GOT3 (cell line): ENCODE results near the gene CLEC2D.
"Not testable (repeated sequence)": the region's sequence is repeated elsewhere in the genome, so short reads cannot be mapped to it uniquely, and the experiment has no call there.

ENCODE experiments used
- DNase-seq: peaks from one replicate; lab custom pipeline; 2025; ENCODE audit warnings: mixed read lengths; lab: John Stamatoyannopoulos, UW

CLEC2D gene

DNA sequence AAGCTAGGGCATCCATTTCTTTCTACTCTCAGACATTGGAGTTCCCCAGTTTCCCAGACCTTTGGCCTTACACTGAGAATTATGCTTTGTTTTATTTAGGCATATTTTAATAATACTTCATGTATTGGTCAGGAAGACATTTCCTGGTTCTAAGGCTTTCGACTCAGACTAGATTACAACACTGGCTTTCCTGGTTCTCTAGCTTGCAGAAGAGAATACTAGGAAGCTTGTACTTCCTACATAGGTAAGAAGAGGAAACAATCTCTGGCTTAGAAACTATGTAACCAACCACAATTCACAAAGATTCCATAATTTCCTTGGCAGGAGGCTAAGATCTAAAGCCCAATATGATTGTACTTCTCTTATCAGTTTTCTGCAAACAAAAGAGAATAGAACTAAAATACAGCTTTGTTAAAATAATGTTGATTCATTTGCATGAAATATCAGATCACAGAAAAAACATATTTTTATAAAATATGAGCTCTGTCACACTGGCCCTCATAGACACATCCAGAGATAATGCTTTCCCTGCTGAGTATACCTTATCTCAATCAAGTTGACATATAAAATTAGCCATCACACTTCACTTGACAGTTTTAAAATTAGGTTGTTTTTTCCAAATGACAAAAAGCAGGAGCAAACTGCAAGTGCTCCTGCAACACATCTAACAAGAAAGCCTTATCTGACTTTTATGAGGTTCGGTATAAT lies 30.5 kb downstream of the CLEC2D start:
- no peak for DNase-seq

- DNase-seq = no peak
These were observed 31.1 kb downstream of the CLEC2D start for GRCh38 chr12:9700606-9700956.

- DNase-seq = no peak
These were observed 32.1 kb downstream of the CLEC2D start for GRCh38 chr12:9701380-9702154.

DNA sequence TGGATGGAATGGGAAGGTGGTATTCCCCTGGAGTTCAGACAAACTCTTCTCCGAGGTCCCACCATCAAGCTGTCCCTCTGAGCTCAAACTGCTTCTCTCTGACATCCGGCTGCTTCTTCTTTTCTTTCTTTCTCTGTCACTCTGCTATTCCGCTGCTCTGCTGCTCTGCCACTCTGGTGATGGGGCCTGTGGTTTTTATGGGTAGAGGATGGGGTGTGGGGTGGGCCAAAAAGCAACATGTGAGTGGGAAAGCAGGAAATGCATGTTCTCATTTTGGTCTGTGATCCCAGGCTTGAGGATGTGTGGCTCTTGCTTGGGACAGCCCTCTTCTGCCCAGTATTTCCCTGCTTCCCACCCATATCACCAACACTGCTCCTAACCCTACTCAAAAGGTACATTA lies 32.7 kb downstream of the CLEC2D start:
- DNase-seq = no peak

DNA sequence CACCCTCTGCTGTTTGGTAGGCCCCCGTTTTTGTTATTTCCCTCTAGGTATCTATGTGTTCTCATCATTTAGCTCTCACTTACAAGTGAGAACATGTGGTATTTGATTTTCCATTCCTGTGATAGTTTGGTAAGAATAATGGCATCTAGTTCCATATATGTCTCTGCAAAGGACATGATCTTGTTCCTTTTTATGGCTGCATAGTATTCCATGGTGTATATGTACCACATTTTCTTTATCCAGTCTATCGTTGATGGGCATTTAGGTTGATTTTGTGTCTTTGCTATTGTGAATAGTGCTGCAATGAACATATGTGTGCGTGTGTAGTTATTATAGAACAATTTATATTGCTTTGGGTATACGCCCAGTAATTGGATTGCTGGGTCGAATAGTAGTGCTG lies 35.0 kb downstream of the CLEC2D start:
- not testable (repeated sequence) for DNase-seq

DNA sequence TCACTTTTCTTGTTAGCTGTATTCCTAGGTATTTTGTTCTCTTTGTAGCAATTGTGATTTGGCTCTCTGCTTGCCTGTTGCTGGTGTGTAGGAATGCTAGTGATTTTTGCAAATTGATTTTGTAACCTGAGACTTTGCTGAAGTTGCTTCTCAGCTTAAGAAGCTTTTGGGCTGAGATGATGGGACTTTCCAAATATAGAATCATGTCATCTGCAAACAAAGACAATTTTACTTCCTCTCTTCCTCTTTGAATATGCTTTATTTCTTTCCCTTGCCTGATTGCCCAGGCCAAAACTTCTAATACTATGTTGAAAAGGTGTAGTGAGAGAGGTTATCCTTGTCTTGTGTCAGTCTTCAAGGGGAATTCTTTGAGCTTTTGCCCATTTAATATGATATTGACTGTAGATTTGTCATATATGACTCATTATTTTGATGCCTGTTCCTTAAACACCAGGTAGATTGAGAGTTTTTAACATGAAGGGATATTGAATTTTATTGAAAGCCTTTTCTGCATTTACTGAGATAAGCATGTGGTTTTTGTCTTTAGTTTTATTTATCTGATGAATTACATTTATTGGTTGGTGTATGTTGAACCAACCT lies 36.7 kb downstream of the CLEC2D start:
- DNase-seq = no peak

- DNase-seq = no peak
These were observed 37.8 kb downstream of the CLEC2D start for GRCh38 chr12:9707356-9707755.

- no peak for DNase-seq
These were observed 38.6 kb downstream of the CLEC2D start for GRCh38 chr12:9707864-9708808.

GRCh38 chr12:9708853-9709252 lies 39.3 kb downstream of the CLEC2D start:
- DNase-seq = no peak

- DNase-seq = no peak
These were observed 41.3 kb downstream of the CLEC2D start for GRCh38 chr12:9710584-9711375.

DNA sequence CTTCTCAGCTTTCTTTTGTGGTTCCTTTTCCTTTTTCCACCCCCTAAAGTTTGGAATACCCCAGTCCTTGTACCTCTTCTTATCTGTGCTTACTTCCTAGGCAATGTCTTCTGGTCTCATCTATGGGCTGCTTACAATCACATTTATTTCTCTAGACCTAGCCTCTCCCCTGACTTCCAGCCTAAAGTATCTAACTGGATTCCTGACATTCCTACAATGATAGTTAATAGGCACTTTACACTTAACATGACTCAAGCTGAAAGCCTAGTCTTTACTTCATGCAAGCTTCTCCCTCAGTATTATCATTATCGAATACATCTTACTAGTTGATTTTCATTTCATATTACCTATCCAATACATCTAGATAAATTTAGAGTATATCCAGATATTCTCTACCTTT lies 42.2 kb downstream of the CLEC2D start:
- DNase-seq = no peak

DNA sequence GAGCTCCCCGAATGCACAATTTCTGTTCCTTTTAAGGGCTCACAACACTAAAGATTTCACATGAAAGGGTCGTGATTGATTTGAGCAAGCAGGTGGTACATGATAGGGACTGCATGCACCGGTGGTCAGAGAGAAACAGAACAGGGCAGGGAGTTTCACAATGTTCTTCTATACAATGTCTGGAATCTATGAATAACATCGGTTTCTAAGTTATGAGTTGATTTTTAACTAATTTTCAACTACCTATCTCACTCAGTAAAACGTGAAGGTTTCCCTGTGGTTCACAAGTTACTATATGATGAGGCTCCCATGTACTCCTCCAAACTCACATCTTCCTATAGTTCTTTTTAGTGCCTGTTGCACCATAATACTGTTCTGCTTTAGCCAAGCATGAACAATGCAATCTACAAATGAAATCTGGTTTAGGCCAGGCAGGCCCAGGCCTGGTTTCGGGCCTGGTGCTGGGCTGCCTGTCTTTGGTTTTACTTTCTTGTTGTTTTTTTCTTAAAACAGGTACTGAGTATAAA lies 43.6 kb downstream of the CLEC2D start:
- not testable (repeated sequence) for DNase-seq

DNA sequence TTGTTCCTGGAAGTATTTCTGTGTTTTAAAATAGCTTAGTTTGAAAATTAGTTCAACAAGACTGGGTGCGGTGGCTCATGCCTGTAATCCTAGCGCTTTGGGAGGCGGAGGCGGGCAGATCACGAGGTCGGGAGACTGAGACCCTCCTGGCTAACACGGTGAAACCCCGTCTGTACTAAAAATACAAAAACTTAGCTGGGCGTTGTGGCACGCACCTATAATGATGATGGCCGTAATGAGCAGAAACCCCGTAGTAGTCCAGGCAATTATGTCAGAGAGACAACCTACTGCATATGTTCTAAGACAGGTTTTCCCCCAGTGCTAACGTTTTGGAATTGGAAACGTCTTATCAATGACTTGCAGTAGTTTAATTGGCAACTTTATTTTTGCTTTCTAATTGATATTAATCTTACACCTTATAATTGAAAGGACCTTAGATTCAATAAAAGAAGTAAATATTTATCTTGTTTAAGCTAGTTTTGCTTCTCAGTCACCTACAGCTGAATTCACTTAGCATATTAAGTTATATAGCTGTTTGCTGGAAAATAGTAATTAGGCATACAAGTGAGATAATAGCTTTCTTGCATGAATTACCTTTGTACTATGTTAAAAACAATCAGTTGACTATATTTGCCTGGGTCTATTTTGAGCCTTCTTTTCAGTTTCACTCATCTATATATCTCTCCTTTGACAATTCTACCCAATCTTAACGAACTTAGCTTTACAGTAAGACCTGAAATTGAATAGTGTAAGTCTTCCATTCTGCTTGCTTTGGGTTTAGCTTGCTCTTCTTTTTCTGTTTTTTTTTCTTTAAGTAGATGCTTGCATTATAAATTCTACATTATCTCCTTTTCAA lies 47.8 kb downstream of the CLEC2D start:
- no peak for DNase-seq

- no peak for DNase-seq
These were observed 49.5 kb downstream of the CLEC2D start for GRCh38 chr12:9718968-9719367.

- no peak for DNase-seq
These were observed 50.3 kb downstream of the CLEC2D start for GRCh38 chr12:9719790-9720189.

DNA sequence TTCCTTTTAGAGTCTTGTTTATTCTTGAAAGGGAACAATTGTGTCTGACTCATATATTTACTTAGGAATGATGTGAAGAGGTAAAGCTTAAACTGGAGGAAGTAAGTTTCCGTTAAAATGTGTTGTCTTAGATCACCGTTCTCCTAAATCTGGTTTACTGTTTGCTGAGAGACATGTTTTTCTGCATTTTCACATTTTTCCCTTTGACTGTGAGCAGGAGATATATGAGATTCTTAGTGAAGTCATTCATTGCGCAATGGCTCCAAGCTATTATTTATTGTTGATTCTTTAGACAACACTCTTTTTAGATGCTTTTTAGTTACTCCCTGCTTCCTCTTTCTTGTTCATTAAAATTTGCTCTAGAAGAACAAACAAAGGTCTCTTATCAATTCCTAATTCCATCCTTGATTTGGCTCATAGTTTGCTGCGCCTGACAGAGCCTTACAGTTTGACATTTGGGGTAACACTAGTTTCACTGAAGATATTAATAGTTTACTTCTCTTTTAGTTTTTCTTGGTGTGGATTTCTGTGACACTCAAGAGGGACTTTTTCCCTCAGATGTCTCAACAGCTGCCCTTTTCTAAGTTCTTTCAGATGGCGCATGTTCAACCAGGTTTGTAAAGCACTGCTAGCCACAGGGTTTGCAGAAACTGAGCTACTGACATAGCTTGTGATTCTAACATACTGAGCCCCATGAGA lies 52.0 kb downstream of the CLEC2D start:
- no peak for DNase-seq

DNA sequence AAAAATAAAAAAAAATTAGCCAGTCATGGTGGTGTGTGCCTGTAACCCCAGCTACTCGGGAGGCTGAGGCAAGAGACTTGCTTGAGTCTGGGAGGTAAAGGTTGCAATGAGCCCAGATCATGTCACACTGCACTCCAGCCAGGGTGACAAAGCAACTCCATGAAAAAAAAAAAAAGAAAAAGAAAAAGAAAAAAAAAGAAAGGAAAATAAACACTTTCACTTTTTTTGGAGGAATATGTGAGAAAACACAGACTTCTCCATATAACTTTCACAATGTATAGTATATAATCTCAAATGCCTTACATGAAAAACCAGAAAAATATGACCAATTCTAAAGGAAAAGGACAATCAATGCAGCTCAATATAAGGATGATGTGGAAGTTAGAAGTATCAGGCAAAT lies 54.5 kb downstream of the CLEC2D start:
- DNase-seq = no peak

DNA sequence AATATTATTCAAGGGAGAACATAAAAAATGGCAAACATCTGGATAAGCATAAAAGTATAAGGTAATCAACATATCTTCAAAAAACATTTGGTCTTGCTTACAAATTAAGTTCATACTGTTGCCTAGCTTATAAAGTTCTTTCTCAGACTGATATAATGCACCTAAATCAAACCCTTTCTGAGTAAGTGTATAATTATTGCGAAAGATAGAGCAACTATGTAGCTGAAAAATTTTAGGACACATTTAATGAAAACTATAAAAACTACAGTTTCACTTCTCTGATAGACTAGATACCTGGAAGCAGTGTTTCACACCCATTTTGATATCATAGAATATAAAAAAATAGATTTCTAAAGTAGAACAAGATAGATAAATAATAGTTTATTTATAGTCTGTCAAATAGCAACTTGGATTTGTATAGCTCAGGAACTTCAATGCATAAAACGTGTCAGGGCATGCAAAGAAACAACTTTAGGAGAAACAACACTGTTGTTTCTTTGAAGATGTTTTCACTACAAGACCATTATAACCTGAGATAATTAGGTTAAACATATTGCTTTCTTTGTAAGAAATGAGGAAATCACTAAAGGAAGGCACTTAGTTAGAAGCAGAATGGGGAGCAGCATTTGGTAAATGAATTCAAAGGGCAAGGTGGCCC lies 55.8 kb downstream of the CLEC2D start:
- DNase-seq = no peak

GRCh38 chr12:9727813-9728212 lies 58.3 kb downstream of the CLEC2D start:
- no peak for DNase-seq
